Left kidney (tissue), 2 donors: ENCODE data around the gene NEK3. TPM values are rescaled to one million over a fixed set of nuclear protein-coding genes. Genes with fewer than 3 reads are reported as not detected.
"Not testable (repeated sequence)": the region's sequence is repeated elsewhere in the genome, so short reads cannot be mapped to it uniquely, and the experiment has no call there.

Experiments
- DNase-seq: peaks from one replicate; pipeline ENCODE4 v3.0.0-alpha.2; 2013
- polyA plus RNA-seq: library from polyadenylated mRNA; unstranded; fragments of 120-200 nt; gene quantifications from one replicate; pipeline ENCODE4 v1.2.1, GENCODE V29; 2013; ENCODE audit not compliant: insufficient read length

The NEK3 gene
- polyA plus RNA-seq, 1 donor: 45.6 TPM

DNA sequence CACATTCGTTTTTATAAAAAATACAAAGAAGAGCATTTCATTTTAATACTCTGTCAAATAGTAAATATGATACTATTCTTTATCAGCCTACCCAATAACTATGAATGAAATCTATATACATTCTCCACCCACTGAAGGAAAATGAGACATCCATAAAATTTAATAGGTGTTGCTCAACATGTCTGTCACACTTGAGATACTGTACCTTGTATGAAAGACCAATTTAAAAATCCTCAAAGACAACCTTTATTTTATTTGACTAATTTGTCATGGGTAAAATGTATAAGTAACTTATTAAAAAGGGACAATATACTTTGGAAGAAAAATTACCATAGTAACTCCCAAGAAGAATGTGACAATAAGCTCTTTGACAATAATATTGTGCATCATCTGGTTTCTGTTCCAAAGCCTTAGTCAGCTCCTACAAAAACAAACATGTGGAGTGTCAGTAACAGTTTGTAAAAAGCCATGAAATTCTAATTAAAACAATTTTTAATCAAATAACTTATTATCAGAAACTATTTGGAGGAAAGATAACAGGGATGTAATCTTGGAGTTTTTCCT, 11.5 kb upstream of the NEK3 start:
- DNase-seq: not testable (repeated sequence)

DNA sequence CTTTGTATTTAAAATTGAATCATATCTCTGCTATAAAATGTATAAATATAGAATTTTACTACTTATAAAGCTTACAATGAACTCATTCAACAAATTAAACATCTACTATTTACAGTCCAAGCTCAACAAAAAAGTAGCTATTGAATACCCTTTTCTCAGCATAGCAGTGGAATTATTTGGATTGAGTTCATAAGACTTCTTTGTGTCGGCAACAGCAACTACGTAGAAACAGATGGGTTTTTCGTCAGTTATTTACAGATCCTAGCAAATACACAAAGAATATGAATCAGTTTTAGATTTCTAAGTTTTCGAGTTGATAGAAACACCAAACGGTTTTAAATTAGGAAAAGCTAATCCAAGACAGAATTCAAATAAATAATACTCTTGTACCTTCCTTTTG, 10.4 kb upstream of the NEK3 start:
- no peak for DNase-seq

DNA sequence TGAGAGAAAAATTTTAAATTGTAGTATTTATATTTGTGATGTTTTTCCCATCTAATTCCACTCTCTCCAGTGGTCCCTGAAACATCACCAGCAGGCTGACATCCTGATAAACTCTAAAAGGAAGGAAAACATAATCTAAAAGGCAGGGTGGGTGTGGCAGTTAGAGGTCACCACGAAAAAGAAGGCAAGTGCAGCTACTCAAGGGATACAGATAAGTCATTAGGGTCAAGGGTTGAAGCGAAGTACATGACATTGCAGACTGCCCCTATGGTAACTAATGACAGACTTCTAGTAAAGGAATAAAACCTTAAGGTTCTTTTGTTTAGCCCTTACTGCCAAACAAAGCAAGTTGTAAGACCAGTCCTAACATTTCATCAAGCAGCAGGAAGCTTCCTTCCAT, 6.0 kb upstream of the NEK3 start:
- no peak for DNase-seq

DNA sequence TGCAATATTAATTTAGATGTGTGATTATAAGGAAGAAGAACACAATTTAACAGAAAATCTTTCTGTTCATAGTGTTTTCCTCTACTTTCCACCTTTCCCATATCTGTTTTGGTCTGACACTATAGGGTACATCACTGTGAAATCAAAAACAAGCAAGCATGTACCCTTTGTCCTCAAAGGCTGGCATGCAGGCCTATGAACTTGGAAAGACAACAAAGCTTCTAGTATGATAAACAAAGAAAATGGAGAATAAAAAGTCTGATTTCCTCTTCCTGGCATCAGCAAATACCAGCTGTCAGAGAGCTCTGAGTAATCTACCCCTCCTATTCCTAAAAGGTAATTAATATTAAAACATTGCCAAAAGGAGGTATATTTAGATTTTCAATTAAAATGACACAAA, 5.6 kb upstream of the NEK3 start:
- no peak for DNase-seq

DNA sequence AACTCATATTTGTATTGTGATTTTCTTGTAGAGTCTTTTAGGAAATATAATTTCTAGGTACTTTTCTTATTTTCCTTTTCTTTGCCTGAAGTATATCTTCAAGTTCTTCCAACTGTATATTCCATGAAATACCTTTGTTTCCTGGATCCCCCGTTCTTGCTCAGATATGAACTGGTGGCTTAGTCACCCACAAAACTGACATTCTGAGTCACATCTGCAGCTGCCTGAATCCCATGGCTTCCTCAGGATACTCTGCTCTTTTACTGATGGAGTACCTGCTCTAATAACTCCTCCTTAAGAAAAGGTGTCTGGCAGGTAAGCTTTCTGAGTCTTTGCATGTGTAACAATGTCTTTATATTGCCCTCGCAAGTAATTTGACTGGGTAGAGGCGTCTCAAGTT, 4.5 kb upstream of the NEK3 start:
- not testable (repeated sequence) for DNase-seq

DNA sequence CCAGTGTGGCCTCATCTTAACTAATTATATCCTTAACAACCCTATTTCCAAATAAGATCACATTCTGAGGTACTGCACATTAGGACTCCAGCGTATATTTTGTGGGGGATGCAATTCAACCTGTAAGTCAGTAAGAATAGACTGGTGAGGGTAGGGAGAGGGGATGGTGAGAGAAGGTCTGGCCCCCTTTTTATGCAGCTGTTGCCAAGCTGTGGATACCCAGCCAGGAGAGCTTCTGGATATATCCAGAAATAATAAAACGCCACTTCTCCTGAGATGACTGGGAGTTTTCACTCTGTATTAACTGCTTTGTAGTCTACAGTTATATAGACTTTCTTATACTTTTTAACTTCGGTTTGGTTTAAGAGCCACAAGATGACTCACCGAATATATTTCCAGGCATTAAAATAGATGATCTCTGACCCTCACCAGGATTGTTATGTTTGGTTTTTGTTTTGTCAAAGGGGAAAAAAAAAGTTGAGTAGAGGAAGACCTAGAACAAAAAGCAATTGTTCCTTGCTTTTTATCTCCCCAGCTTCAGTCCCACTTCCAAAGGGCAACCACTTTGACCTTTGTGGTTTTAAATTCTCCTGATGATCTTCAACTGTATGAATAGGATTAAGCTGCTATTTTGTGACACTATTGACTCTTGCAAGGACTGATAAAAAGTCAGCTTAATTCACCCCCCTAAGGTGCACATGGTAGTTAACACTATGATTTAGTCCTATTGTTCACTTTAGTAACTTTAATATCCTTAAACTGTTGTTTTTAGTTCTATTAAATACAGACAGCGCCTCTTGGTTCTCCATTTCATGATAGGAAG, 3.1 kb upstream of the NEK3 start:
- no peak for DNase-seq

DNA sequence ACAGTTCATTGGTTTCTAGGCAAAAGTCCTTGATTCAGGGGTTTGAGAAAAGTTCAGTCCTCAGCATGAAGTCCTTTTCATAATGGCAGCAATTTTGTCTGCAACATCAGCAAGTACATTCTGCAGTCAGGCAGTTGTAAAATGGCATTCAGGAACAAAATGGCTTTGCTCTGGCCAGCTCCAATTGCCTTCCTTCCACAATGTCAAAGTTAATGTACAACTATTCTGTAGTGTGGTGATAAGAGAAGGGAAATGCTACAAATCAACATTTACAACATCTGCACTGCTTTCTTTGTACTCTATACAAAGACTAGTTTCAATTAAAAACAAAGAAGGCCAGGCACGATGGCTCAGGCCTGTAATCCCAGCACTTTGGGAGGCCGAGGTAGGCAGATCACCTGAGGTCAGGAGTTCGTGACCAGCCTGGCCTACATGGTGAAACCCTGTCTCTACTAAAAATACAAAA, 1.8 kb upstream of the NEK3 start:
- no peak for DNase-seq

DNA sequence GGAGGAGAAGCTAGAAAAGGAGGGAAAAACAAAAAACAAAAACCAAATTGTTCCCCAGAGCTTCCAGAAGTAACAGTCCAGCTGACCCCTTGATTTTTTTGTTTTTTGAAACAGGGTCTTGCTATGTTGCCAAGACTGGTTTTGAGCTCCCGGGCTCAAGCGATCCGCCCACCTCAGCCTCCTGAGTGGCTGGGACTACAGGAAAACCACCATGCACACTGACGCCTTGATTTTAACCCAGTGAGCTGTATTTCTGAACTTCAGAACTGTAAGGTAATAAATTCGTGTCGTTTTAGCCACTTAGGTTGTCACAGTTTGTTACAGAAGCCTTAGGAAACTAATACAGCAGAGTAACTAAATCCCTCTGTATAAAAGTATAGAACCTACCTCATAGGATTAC, 1.1 kb upstream of the NEK3 start:
- DNase-seq: no peak

DNA sequence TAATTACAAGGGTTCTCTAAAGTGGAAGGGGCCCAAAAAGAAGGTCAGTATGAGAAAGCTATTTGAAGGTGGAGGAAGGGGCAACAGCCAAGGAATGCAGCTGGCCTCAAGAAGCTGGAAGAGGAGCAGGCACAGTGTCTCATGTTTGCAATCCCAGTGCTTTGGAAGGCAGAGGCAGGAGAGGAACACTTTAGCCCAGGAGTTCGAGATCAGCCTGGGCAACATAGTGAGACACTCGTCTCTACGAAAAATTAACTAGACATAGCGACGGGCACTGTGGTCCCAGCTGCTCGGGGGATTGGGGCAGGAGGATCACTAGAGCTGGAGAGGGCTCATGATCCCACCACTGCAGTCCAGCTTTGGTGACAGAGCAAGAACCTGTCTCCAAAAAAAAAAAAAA, 656 bp upstream of the NEK3 start:
- DNase-seq: no peak

DNA sequence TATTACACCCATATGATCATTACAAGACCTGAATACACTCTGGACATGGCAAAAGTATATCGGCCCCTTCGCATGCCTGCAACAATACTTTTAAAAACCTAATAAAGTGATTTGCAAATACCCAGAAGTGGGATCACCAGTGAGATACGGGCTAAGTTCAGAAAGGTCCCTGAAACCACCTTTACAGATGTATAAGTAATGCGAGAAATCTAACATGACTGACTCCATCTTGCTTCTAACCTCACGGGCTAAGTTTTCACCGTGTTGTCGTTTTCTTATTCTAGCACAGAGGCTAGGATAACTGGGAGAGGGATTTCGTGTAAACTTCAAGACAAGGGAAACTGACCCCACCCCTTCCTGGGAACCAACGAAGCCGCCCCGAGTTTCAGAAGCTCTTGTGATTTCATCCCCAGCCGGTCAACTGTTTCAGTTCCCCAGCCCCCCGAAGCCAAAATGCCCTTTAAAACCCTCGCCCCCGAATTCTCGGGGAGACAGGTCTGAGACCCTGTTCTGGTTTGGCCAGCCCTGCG, 703 bp downstream of the NEK3 start:
- no peak for DNase-seq

DNA sequence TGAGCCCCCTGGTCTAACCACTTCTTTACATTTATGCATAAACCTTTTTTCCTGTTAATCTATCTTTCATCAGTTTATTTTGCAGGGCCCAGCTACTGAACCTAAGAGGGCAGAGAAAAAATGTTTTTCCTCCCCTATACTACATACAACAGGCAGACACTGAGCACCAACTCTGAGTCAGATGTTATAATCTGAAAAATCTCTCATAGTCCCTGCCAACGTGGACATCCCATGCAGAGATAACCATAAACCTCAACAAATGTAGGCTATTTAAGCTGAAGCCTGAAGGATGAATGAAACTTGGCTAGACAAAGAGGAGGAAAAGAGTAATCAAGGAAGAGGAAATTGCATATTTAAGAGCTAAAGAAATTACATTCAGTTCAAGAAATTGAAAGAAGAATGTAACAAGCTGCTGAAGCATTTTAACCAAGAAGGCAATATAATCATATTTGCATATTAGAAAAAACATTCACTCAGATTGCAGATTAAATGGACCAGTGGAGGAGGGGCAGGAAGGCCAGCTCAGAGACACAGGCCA, 2.6 kb downstream of the NEK3 start:
- DNase-seq: no peak

DNA sequence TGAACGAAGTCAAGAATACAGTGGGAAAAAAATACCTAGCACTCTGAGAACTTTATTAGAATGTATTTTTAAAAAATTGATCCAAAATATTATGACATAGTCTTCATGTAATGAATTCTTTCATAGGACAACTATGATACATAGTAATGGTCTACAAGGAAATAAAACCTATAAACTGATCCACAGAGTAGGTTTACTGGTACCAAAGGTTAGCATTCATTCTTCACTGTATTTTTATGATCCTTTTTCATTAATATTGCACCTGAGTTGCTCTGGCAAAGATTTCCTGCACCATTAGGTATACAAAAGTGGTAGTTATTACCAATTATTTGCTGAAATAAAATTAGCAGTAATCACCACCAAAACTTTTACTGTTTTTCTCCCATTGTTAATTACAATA, 4.2 kb downstream of the NEK3 start:
- DNase-seq: no peak

DNA sequence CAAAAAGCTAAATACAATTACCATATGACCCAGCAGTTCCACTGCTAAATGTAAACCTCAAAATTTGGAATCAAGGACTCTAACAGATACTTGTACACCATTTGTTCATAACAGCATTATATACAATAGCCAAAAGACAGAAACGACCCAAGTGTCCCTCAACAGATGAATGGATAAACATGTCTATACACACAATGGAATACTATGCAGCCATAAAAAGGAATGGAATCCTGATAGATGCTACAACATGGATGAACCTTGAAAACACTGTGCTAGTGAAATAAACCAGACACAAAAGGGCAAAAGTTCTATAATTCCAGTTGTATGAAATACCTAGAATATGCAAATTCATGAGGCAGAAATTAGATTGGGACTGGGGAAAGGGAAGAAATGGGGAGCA, 12.2 kb downstream of the NEK3 start:
- no peak for DNase-seq

DNA sequence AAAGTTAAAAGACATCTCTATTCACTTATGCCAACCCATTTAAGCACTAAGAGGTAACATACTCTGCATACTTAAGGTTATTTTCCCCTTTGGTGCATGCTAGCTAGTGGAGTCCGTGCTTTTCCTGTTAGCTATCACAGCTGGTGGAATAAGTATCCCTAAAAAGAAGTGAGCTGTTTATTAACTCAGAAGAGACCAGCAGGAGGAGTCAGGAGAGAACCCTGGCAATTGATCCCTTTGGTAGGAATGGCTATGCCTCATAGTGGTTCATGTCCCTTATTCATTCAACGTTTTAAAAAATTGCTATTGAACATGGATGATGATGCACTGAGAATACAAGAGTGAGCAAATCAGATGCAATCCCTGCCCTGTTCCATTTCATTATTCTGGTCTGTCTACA, 18.1 kb downstream of the NEK3 start:
- DNase-seq: no peak

DNA sequence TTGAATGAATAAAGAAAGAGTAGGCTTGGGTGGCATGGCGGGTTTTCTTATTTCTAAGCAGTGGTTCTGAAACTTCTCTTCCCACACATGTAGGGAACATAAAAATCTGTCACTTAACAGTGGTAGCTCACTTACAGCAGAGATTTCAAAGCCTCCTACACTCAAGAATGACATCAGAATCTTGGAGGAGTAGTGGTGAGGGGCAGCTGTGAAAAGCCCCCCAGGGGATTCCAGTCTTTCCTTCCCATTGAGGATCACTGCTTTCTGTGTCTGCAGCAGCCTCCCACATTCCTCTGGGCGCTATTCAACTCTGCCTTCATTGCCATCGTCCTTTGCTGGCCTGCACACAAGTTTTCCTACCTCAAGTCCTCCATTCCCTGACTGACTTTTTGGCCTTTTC, 21.9 kb downstream of the NEK3 start:
- no peak for DNase-seq

DNA sequence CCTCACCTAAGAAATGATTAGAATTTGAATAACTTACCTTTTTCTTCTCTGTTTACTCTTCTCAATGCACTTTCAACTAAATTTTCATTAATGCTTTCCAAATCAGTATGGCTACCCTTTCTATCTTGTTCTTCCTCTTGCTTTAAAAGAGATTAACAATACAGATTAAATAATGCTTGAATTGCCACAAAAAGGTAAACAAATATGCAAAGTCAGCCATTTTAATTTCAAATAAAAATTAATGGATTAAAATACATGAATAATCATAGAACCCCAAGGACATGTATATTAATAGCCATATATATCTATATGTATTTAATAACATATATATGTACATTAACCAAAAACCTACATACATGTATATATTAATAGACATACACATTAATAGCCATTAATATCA, 22.6 kb downstream of the NEK3 start:
- no peak for DNase-seq

DNA sequence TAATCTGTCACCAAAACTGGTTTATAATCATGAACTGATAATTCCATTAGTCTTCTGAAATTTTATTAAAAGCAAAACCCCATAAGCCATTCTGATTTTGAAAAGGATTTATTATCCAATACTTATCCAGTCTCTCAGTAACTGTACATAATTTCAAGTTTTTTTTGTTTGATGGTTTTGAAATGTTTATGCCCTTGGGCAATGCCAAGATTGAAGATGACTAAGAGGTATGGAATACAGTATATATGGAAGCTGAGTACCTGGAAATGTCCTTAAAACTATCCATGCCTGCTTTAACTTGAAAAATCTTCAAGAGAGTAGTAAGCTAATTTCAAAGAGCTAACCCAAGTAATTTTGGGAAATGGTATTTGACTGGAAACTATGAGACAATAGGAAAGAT, 28.8 kb downstream of the NEK3 start:
- no peak for DNase-seq

DNA sequence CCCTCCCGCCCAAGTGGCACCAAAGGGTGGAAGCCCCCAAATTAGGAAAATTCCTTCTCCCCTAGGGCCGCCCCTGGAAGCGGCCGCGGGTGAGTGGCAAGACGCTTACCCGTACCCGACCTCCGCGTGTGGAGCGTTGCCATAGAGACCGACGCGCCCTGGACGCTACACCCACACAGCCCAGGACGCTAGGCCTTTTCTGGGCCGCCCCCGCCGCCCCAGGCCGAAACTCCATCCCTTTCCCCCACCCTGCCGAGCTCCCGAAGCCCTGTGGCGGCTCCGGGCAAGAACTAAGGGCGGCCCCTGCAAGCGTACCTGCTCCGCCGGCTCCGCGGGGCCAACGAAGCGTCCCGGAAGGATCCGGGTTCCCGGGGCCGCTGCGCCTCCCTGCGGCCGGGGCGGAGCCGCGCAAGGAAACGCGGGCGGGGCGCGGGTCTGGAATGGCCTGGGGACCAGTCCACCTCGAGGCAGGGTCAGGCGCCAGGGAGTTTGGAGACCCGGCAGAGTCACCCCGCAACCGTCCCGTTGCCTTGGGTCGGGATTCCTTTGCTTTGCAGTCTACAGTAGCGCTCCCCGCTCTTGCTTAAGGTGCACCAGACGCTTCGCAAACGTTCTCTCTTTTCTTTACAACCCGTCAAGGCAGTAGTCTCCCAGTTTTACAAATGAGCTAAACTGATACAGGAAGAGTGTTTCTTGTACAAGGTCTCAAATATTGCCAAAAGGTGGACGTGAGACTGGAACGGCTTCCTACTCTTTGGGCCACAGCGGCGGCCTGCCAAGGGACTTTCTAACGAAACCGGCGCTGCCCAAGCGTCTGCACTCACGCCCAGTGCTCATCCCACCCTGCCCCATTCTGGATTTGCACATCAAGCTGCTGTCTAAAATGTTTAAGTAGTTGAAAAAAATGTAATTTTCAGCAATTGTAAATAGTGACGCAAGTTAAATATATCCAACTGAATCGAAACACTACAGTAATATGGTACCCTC, 30.4 kb downstream of the NEK3 start, which contains the start of gene NEK5:
Gene NEK5, minus strand, starts transcription at position 360 of the 987 bp plus-strand sequence. CDS start 1,591 bp downstream, outside the sequence.
- peak; percentile 72 for DNase-seq

DNA sequence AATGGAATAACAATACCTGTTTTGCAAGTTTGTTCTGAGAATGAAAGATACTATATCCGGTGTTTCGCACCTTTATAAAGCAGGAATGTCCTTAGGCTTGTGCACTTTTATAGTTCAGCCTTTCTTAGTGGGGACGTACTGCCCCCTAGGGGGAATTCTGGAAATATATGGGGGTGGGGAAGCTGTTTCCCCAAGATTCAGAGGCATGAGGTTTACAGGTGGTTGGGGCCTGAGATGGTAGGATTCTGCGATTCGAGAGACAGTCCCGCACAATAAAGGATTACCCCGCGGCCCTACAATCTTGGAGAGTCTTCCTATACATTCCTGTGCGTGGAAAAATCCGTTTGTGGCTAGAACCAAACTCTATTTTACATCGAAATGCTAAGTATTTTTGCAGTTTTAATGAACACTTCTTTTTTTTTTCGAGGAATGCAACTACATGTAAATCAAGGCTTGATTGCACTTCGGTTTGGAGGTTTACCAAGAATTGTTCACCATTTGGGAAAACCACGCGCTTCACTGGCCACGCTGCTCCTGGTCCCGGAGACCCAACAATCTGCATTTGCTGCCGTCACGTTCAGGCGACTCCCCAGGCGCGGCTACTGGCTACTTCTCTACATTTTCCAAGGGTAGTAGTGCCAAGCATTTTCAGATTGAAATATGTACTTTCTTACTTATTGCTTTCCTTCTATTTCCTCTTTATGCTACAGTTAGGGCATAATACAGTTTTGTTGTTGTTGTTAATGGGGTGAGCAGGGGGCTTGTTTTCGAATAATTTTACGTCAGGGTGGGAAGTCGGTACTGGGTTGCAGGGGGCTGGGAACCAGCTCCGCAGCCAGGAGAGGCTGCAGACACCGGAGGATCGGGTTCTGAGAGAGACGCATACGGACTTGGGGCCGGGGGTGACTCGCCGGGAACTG, 31.4 kb downstream of the NEK3 start:
- DNase-seq: peak; percentile 85

DNA sequence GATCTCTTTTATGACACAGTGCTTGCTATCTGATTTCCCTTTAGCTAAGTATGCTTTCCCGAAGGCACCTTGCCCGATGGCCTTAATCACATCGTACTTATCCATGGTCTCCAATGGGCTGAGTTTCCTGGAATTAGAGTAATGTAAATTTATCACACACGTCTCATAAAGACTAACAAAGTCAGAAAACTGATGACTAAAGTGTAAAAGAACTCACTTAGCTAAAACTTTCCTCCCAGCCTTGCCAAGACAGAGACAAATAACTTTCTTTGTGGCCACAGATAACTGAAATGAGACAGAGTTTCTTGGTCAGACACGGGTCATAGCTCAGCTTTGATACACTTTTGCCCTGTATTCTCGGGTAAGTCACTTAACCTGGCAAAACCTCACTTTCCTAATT, 32.0 kb downstream of the NEK3 start:
- no peak for DNase-seq

DNA sequence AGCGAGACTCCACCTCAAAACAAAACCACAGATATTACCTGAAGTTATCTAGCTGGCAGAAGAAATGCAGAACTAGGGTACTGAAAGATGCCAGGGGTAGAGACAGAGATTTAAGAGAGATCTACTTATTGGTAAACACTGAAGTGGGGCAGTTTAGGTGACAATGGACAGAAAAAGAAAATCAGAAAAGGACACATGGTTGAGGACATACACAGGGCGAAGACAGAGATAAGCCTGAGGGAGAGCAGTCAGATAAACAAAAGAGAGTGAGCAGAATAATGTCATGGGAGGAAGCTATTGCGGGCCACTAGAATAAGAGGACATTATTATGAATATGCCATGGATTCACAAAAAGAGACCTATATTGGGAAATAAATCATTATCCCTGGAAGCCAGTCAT, 33.9 kb downstream of the NEK3 start:
- no peak for DNase-seq
